A172 (cell line): ENCODE results near the gene CREB5. TPM values are rescaled to one million over a fixed set of nuclear protein-coding genes. Genes with fewer than 3 reads are reported as not detected.

ENCODE experiments used
- DNase-seq: peaks from one replicate; pipeline ENCODE4 v3.0.0-alpha.2; 2015; ENCODE audit warnings: low spot score
- total RNA-seq: library from RNA; depleted of rRNA; stranded (reverse); fragments of >200 nt; shearing (Covaris generic); gene quantifications from 2 replicates; pipeline ENCODE4 v1.2.3, GENCODE V29; 2014

CREB5 gene
- total RNA-seq, 1 experiment from 2014 or later = 1.4 TPM

GRCh38 chr7:28744951-28745350 lies 332.6 kb downstream of the CREB5 start:
- no peak for DNase-seq

DNA sequence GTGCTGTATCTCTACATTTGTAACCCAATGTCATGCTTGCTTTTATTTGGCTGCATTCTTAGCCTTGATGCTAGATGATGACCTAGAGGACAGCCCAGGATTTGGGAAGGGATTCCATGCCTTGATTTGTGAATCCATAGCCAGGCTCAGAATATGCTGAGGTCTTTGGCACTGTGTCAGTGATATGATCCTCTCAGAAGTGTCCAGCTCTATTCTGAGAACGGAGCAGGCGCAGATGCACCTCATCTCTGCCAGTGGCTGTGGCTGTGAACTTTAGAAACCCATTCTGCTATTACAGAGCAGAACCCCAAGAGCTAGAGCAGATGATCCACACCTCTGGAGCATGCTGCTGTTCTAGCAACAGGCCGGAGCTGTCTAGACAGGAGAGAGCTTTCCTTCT lies 333.0 kb downstream of the CREB5 start:
- no peak for DNase-seq

DNA sequence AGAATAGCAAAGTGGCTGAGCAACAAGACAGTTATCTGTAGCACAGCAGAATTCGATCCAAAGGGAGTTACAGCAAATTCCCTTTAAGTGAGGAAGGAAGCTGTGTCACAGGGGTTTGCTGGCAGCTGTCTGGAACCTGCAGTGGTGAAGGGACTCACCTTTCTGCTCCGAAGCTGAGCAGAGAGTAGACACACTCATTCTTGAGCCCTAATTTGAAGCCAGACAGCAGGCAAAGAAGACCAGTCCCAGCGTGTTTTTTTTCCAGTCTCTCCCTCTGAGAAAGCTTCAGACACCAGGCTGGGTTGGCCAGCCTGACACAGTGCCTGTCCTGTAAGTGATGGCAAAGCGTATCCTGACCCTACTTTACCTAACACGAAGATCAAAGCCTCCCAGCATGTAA lies 335.1 kb downstream of the CREB5 start:
- DNase-seq = no peak

DNA sequence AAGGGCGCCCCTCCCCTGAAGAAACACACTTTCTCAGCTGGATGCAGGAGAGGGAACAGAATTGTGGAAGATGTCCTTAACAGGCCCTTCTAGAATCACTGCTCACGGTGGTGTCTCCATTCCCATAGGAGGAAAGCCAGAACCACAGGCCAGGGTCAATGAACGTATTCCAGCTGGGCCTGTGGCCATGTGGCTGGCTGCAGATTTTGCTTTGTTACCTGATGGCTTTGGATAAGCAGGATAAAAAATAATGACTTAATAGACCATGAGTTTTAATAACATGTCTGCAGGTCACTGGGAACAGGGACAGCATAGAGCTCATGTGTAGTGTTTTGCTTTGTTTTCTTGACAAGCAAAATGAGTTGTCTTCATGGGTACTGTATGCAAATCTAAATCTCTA lies 335.5 kb downstream of the CREB5 start:
- no peak for DNase-seq

DNA sequence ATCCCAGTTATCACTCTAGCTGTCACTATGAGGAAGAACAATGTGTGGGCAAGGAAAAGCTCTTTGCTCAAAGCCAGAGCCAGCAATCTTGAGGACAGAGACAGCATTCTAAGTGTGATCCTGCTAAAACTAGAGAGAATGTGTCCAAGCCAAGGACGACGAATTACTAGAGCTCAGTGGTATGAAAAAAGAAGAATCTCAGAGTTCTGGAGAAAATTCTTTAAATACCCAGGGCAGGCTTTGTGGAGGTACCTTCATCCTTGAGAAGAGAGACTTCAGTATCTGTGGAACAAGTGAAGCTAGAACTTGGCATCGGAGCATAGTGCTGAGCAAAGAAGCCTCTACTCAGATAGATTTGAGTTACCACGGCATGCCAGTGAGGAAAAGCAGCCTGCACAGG lies 336.0 kb downstream of the CREB5 start:
- no peak for DNase-seq

GRCh38 chr7:28748933-28749584 lies 336.7 kb downstream of the CREB5 start:
- DNase-seq = peak; percentile 97

GRCh38 chr7:28749638-28750037 lies 337.3 kb downstream of the CREB5 start:
- no peak for DNase-seq

DNA sequence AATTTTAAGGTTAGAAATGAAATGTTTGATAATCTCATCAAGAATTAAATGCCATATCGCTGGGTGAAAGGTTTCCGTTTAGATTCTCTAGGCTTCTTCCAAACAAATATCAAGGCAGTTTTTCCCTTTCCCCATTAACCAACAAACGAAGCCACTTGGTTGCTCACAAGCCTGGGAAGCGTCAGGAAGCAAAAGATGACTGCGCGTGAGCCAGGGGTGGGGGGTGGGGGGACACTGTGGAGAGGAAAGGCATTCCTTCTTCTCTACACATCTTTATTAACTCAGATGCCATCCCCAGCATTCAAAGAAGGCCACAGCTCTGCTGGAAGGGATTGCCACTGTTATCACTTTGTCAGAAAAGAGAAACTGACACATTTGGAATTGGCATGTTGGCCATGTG lies 338.7 kb downstream of the CREB5 start:
- peak; percentile 43 for DNase-seq

GRCh38 chr7:28753613-28754012 lies 341.3 kb downstream of the CREB5 start:
- no peak for DNase-seq

DNA sequence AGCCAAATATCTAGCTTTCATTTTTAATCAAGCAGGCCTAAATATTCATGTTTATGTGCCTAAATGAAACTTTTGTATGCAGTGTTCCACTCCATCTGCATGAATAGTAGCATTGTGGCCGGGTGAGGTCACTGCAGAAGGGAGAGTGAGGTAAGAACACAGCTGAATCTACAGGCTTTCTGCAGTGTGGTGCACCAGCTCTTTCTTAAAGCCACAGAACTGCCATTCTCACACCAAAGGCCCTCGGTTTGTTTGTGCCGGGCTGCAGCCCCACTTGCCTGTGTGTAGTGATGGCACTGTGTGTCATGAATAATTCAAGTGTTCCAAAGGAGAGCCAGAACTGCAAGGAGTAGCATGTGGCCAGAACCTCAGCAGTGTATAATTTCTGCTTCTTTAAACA lies 341.7 kb downstream of the CREB5 start:
- peak; percentile 80 for DNase-seq

- DNase-seq = no peak
These were observed 342.1 kb downstream of the CREB5 start for GRCh38 chr7:28754447-28754846.

DNA sequence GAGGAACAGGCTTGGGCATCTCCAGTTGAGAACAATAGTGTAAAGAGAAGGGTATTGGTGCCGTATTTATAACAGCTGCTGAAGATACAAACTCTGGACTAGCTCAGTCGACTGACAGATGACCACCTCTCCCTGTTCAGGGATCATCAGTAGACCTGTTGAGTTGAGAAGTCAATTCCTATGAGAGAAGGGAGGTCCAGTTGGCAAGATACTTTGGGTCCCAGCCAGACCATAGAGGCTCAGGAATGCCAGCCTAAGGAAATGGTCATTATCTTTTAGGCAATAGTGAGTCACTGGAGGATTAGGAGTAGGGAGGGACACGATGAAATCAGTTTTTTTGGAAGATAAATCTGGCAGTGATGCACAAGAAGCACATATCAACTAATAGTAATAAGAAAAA lies 342.9 kb downstream of the CREB5 start:
- peak; percentile 92 for DNase-seq

DNA sequence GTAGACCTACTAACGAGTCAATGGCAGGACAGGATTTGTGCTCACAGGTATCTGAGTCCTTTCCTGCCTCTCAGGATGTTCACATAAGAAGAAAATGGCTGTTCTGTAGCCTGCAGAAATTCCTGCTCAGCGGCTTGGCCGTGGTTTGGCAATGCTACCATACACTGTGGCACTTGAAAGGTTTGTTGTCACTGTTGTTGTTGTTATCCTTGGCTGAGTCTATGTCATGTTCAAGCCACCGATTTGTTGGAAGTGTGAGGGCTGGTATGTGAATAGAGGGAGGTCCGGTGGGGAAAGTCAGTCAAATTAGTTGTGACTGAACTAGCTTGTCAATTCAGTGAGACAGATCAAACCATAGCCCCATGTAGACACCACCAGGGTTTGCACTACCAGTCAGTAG lies 345.9 kb downstream of the CREB5 start:
- no peak for DNase-seq

DNA sequence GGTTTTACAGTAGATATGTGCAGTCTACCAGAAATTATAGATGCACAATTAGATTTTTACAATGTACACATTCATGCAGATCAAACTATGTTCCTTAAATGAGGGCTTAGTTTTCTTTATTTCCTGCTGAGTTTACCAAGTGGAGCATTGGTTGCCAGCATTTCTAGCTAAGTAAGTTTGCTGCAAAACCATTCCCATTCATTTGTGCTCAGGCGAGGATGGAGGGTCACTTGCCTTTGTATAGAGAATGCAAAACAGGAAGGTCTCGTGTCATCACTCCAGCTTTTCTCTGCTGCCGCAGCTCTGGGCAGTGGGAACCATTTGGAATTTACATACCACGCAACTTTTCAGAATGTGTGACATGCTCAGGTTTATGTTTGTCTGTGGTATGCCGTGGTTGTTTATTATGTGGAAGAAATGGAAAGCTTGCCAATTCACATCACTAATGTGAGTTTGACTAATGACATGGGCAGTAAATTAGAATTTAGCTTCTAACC lies 347.2 kb downstream of the CREB5 start:
- DNase-seq = peak; percentile 61

DNA sequence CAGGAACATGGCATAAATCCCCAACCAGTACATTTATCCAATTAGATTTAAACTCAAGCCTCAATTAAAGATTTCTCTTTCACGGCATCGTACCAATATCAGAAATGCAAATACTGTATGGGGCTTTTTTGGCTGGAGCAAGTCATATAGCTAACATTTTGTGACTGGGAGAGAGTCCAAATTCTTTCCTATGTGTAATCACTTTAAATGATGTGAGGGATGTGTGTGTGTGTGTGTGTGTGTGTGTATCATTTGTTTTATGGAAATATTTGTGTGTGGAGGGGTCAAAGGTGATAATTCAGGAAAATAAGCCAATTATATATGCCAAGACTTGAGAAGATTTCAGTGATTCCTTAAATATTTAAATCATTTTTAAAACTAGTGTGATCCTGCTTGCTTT lies 349.2 kb downstream of the CREB5 start:
- no peak for DNase-seq

- DNase-seq = no peak
These were observed 350.3 kb downstream of the CREB5 start for GRCh38 chr7:28762651-28763050.

- no peak for DNase-seq
These were observed 354.0 kb downstream of the CREB5 start for GRCh38 chr7:28766359-28766758.

- DNase-seq = no peak
These were observed 355.0 kb downstream of the CREB5 start for GRCh38 chr7:28767356-28767755.

DNA sequence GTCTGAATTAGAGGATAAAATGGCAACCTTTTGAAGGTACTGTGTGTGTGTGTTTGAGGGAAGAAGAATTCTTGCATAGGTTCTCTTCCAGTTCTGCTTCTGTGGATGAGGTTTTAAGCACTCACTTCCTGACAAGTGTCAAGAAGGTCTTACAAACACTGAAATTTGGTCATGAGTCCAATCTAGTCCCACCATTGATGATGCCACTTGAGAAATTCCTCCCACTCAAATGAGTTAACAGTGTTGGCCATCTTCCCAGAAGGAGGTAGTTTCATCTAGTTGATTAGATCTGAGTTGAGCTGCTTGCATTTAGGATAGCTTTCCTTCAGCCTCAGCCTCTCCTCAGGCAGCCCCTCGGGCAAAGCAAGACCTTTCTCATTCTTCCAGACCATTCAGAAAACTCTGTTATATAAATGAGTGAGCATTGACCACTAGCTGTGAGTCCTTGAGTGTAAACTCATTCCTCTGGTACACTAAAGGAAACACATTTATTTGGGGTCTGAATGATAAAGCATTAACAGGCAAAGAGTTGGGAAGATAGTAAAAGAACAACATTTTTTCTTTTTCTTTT lies 356.3 kb downstream of the CREB5 start:
- no peak for DNase-seq

DNA sequence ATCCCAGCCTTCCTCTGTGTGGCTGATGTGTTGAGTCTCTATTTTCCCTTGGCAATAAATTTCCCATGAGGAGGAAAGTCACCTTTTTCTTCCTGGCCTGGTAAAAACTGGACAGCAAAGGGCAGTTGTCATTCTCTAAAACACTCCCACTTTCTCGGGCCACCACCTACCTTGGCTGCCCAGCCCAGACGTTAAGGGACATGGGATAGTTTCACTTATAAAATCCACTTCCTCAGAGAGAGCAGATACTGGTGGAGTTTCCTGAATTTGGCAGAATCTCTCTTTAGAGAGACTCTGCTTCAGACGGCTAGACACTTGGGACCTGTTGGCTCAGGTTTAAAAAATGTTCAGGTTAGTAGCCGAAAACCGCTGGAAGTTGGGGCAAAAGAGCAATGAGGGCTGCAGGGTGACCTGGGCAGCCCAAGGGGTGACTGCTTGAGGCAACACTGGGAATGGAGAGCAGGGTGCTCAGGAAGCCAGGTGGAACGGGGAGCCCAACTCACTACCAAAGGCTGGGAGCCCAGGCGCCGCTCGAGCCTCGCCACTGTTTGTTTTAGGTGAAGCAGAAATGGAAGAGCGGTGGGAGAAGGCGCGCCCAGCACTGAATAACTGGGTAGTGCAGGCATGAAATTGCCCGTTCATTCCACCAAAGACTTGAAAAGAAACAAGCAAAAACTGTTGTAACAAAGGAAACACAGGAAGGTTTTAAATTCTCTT lies 359.7 kb downstream of the CREB5 start:
- DNase-seq = no peak

DNA sequence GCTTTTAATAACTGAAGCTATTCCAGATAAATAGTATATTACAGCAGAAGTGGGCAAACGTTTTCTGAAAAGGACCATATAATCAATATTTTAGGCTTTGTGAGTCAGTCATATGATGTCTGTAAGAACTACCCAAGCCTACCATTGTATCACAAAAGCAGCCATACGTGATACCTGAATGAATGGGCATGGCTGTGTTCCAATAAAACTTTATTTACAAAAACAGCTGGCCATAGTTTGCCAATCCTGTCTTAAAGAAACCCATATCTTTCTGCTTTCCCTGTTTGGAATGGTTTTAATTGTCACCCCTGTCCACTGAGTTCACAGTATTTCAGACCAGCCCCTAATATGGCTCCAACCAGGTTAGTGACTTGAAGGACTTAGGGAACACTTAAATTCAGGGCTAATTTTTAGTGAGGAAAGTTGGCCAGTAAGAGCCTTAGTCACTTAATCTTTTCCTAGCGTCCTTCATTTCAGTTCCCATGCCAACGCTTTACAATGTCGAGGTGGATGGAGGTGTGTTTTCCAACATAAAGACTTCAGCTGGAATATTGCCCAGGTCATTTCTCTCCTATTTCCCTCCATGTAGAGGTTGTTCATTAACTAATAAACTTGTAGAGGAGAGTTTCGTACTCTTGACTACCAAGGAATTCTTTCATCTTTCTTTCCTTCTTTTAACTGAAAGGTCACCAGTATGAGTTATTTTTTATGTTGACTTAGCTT lies 361.3 kb downstream of the CREB5 start:
- no peak for DNase-seq

DNA sequence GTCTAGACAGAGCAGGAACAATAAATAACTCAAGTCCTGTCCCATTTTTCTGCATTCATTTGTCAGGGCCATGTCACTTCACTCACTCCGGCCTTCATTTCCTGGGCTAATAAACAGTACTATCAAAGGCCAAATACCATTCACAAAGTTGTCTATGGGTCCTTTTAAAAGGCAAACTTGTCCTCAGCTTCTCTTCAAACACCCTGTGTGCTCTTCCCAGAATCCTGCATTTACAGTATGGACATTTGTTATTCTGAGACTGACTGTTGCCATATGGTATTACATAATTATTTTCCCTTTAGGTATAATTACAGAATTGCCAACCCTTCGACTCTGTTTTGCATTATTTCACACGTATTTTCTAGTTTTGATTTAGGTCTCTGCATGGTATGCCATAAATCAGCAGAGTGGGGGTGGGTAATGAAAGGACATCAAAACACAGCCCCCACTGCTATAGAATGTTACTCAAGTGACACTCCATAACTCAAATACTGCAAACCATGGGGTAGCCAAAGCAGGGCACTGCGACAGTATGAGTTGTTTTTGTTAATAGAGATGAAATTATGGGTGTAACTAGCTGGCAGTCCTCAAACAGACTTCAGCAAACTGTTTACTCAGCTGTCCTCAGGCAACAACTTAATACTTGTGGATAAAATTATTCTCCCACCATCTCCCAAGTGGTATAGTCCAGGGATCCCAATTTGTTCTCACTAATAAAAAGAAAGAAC lies 362.1 kb downstream of the CREB5 start:
- no peak for DNase-seq
